K562 (cell line): ENCODE measurements around the gene MBOAT7. TPM values are rescaled to one million over a fixed set of nuclear protein-coding genes. Genes with fewer than 3 reads are reported as not detected.

Experiments
- CAMTA2 ChIP-seq: fragments of 250-450 bp; sonication (Bioruptor Pico); conservative IDR thresholded peaks from 2 replicates; pipeline ENCODE4 v1.5.1; 2022
- ELK1 ChIP-seq: sonication (generic); formaldehyde crosslinking; IDR thresholded peaks from 2 replicates; pipeline ENCODE4 v1.8.1; 2022; ENCODE audit warnings: missing genetic modification reagents
- FOXJ2 ChIP-seq: fragments of 200-800 bp; sonication (Bioruptor generic); IDR thresholded peaks from 2 replicates; pipeline ENCODE4 v1.6.1; 2016; ENCODE audit warnings: missing genetic modification characterization, missing compliant biosample characterization
- IRF9 ChIP-seq: fragments of 450-650 bp; IDR thresholded peaks from 2 replicates; pipeline ENCODE4 v1.6.1; 2016; ENCODE audit warnings: missing biosample characterization, missing genetic modification characterization
- MEF2D ChIP-seq: conservative IDR thresholded peaks from 2 replicates; pipeline ENCODE4 v1.6.1; 2016; ENCODE audit warnings: low read depth, missing genetic modification characterization, missing compliant biosample characterization
- MGA ChIP-seq: fragments of 450-650 bp; IDR thresholded peaks from 2 replicates; pipeline ENCODE4 v1.6.1; 2016; ENCODE audit warnings: mild to moderate bottlenecking, moderate library complexity
- RBM14 ChIP-seq: fragments of 200-400 bp; formaldehyde crosslinking; IDR thresholded peaks from 2 replicates; pipeline ENCODE4 v1.6.1; 2018; ENCODE audit warnings: low read depth, mild to moderate bottlenecking, low read length, moderate library complexity, borderline replicate concordance; ENCODE audit not compliant: insufficient read depth
- ZEB2 ChIP-seq: fragments of 450-650 bp; IDR thresholded peaks from 2 replicates; pipeline ENCODE4 v1.6.1; 2016
- ZFP36 ChIP-seq: fragments of 150-350 bp; IDR thresholded peaks from 2 replicates; pipeline ENCODE4 v1.6.1; 2018; ENCODE audit warnings: low read length, low read depth; ENCODE audit not compliant: partially characterized antibody
- ZNF121 ChIP-seq: sonication (generic); formaldehyde crosslinking; conservative IDR thresholded peaks from 2 replicates; pipeline ENCODE4 v1.8.0; 2022; ENCODE audit warnings: missing genetic modification reagents
- ZNF134 ChIP-seq: fragments of 250-450 bp; sonication (Bioruptor Pico); conservative IDR thresholded peaks from 2 replicates; pipeline ENCODE4 v1.4.0; 2020
- ZNF212 ChIP-seq: fragments of 450-650 bp; formaldehyde crosslinking; IDR thresholded peaks from 2 replicates; pipeline ENCODE4 v1.4.0; 2020; ENCODE audit warnings: mild to moderate bottlenecking
- ZNF511 ChIP-seq: sonication (generic); formaldehyde crosslinking; IDR thresholded peaks from 2 replicates; pipeline ENCODE4 v1.8.0; 2022; ENCODE audit warnings: mild to moderate bottlenecking, missing genetic modification reagents
- ZNF766 ChIP-seq: fragments of 200-800 bp; sonication (Bioruptor generic); conservative IDR thresholded peaks from 2 replicates; pipeline ENCODE4 v1.6.1; 2016; ENCODE audit warnings: missing genetic modification characterization, missing compliant biosample characterization
- polyA plus RNA-seq, 8 experiments: library from polyadenylated mRNA; depleted of rRNA in 4 of 8; stranded (reverse) in 5 of 8; unstranded in 3 of 8; fragments of >200 nt; fragmentation: Nextera tagmentation in 2 of 8; fragmentation: Illumina TruSeq in 1 of 8; extraction: Ambion mirVana in 2 of 8; extraction: Trizol in 1 of 8; gene quantifications; 2 replicates each; pipeline versions ENCODE4 v1.2.1 to v1.2.3, GENCODE V29; 2011 to 2014; ENCODE audit warnings: inconsistent platforms in 1 of 8, missing spikeins in 1 of 8
- total RNA-seq, 7 experiments: library from RNA; depleted of rRNA in 6 of 7; stranded (reverse); fragments of >200 nt in 6 of 7; fragmentation: Illumina TruSeq in 2 of 7; extraction: Trizol in 2 of 7; gene quantifications; 2 replicates each; pipeline versions ENCODE4 v1.2.1 to v1.2.3, GENCODE V29; 2011 to 2021; ENCODE audit warnings: low replicate concordance in 1 of 7

The MBOAT7 gene
- total and polyA plus RNA-seq, 9 of the 15 experiments (the other 6 are each of a cell fraction or from before 2014, with no cell fraction given): 1.4 to 153 (median 56.1) TPM

- peak; percentile 93 for TF ChIP-seq MGA
- TF ChIP-seq IRF9: peak; percentile 90
- no peak for TF ChIP-seq RBM14
- peak; percentile 97 for TF ChIP-seq FOXJ2 (tag)
- no peak for TF ChIP-seq CAMTA2 (CRISPR knock-in tag)
- TF ChIP-seq ZEB2: peak; percentile 80; the same call in 1 of the 2 replicates
- TF ChIP-seq ZNF134: no peak
- TF ChIP-seq ZNF121 (CRISPR knock-in tag): no peak
- peak; percentile 87; the same call in 1 of the 2 replicates for TF ChIP-seq MEF2D (tag)
- no peak for TF ChIP-seq ZNF212 (CRISPR knock-in tag)
- TF ChIP-seq ZNF511 (CRISPR knock-in tag): no peak; the same call in 1 of the 2 replicates
- no peak for TF ChIP-seq ELK1 (CRISPR knock-in tag)
- TF ChIP-seq ZNF766 (CRISPR knock-in tag): peak; percentile 99
- peak; percentile 47 for TF ChIP-seq ZFP36
Observed at GRCh38 chr19:54207983-54208783, 18.8 kb upstream of the MBOAT7 start (continued).
